HL-60 (cell line): ENCODE results near the gene KRTAP22-2.

Experiments
- DNase-seq, 2 experiments: peaks; one replicate each; pipeline ENCODE4 v3.0.0-alpha.2; 2010 to 2020; ENCODE audit warnings: low read depth in 1 of 2, low spot score in 1 of 2
- H3K27ac ChIP-seq: fragments of 250-450 bp; sonication (Bioruptor Pico); replicated peaks from 2 replicates; pipeline ENCODE4 v1.5.1; 2020; ENCODE audit warnings: mild to moderate bottlenecking, moderate library complexity
- H3K27me3 ChIP-seq: fragments of 250-450 bp; sonication (Bioruptor Pico); 2 replicates; pipeline ENCODE4 v1.5.1; 2021; ENCODE audit warnings: mild to moderate bottlenecking, moderate library complexity; ENCODE audit not compliant: insufficient read depth, poor library complexity, severe bottlenecking
- H3K4me3 ChIP-seq: replicated peaks from 2 replicates; pipeline ENCODE4 v1.5.1; 2011; ENCODE audit warnings: mild to moderate bottlenecking, control low read depth, low read length; ENCODE audit not compliant: insufficient read depth
- CTCF ChIP-seq: IDR thresholded peaks from one replicate; pipeline ENCODE4 v1.5.1; 2011; ENCODE audit warnings: low read length, control low read depth, inconsistent platforms; ENCODE audit not compliant: insufficient read depth
- GABPA ChIP-seq: IDR thresholded peaks from 2 replicates; pipeline ENCODE4 v1.6.1; 2012; ENCODE audit warnings: low read depth
- POLR2AphosphoS5 ChIP-seq: IDR thresholded peaks from 2 replicates; pipeline ENCODE4 v1.6.1; 2012; ENCODE audit warnings: low read depth
- SPI1 ChIP-seq: IDR thresholded peaks from 2 replicates; pipeline ENCODE4 v1.6.1; 2012; ENCODE audit warnings: low read depth, mild to moderate bottlenecking, borderline replicate concordance
- TF ChIP-seq, protein P1 (sequence below): IDR thresholded peaks from 2 replicates; pipeline ENCODE4 v1.6.1; 2012; ENCODE audit warnings: low read depth; ENCODE audit not compliant: insufficient replicate concordance

Gene KRTAP22-2

GRCh38 chr21:30623362-30623761 lies 33.2 kb upstream of the KRTAP22-2 start:
- TF ChIP-seq, protein P1, sequence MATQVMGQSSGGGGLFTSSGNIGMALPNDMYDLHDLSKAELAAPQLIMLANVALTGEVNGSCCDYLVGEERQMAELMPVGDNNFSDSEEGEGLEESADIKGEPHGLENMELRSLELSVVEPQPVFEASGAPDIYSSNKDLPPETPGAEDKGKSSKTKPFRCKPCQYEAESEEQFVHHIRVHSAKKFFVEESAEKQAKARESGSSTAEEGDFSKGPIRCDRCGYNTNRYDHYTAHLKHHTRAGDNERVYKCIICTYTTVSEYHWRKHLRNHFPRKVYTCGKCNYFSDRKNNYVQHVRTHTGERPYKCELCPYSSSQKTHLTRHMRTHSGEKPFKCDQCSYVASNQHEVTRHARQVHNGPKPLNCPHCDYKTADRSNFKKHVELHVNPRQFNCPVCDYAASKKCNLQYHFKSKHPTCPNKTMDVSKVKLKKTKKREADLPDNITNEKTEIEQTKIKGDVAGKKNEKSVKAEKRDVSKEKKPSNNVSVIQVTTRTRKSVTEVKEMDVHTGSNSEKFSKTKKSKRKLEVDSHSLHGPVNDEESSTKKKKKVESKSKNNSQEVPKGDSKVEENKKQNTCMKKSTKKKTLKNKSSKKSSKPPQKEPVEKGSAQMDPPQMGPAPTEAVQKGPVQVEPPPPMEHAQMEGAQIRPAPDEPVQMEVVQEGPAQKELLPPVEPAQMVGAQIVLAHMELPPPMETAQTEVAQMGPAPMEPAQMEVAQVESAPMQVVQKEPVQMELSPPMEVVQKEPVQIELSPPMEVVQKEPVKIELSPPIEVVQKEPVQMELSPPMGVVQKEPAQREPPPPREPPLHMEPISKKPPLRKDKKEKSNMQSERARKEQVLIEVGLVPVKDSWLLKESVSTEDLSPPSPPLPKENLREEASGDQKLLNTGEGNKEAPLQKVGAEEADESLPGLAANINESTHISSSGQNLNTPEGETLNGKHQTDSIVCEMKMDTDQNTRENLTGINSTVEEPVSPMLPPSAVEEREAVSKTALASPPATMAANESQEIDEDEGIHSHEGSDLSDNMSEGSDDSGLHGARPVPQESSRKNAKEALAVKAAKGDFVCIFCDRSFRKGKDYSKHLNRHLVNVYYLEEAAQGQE: no peak
- no peak for TF ChIP-seq CTCF
- TF ChIP-seq SPI1: no peak
- no peak for TF ChIP-seq POLR2AphosphoS5
- H3K27me3 ChIP-seq: no peaks in the 10 kb centered on the region
- no peak overlapping the region for H3K27ac ChIP-seq
- DNase-seq: no peak
- no peak overlapping the region for H3K4me3 ChIP-seq

DNA sequence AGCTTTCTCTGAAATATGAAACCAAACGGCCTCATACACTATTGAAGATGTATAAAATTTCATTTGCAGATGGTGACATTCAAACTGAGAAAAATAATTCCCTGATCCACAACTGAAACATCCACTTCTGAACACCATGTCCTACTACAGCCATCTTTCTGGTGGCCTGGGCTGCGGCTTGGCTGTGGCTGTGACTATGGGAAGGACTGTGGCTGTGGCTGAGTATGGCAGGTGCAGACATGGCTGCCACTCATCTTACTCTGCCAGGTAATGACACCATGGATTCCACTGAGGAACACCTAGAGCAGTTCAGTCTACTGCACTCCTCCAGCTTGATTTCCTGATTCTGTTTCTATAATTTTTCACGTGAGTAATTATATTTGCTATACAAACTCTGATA lies 30.3 kb upstream of the KRTAP22-2 start, which contains the start of gene KRTAP20-4:
KRTAP20-4 (plus strand) TSS at position 106 of the 400 bp plus-strand sequence.
- no peak for DNase-seq
- Histone ChIP-seq H3K27ac (no peak within 1 kb of the TSS), H3K4me3 (no peak within 1 kb of the TSS), H3K27me3 (no peaks in the 10 kb centered on the region)
- no peak for TF ChIP-seq SPI1

- no peak for DNase-seq
- H3K4me3 ChIP-seq: no peak overlapping the region
- H3K27me3 ChIP-seq: no peaks in the 10 kb centered on the region
- no peak overlapping the region for H3K27ac ChIP-seq
- no peak for TF ChIP-seq CTCF
Observed at GRCh38 chr21:30620080-30620479, 29.9 kb upstream of the KRTAP22-2 start.

DNA sequence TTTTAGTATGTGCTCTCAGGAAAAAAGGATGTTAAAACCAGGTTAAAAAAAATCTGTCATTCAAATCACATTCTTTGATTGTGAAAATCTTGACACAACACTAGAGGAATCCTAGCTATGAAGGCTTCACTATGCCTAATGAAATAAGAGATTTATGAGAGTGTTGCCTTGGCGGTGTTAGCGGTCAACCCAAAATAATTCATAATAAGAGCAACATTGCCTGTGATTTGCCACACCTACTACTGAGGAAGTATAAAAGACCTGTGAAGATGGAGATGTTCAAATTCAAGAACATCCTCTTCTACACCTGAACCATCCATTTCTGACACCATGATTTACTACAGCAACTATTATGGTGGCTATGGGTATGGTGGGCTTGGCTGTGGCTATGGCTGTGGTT lies 25.9 kb upstream of the KRTAP22-2 start, which contains the start of gene KRTAP20-1:
KRTAP20-1 (plus strand) TSS at position 301 of the 400 bp plus-strand sequence; CDS start at position 331, 30 bp downstream.
- no peak for TF ChIP-seq SPI1
- TF ChIP-seq, protein P1: no peak
- Histone ChIP-seq H3K27me3 (no peaks in the 10 kb centered on the region), H3K4me3 (no peak within 1 kb of the TSS), H3K27ac (no peak within 1 kb of the TSS)
- no peak for DNase-seq

DNA sequence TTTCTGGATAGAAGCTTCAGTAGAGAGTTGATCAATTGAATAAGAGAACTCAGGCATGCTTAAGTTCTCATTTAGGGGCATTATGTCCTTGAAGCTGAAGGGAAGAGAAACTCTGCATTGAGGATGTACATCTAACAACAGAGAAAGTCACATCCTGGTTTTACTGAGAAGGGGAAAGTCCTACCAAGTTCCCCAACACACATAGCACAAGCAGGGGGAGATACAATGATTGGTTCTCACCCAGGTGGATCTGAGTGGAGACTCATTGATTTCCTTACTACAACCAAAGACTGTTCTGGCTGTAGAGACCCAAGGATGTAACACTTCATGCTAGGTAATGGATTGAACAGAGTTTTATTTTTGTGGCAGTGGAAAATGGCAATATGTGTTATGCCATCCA lies 25.0 kb upstream of the KRTAP22-2 start:
- no peak for TF ChIP-seq CTCF
- TF ChIP-seq SPI1: no peak
- TF ChIP-seq, protein P1: no peak
- no peak for TF ChIP-seq POLR2AphosphoS5
- TF ChIP-seq GABPA: no peak
- no peak overlapping the region for H3K4me3 ChIP-seq

More for the DNA sequence above, 25.0 kb upstream of the KRTAP22-2 start:
- Histone ChIP-seq H3K27ac (no peak overlapping the region), H3K27me3 (no peaks in the 10 kb centered on the region)
- DNase-seq: no peak
